ENCODE results near the gene GALNT14. TPM values are rescaled to one million over a fixed set of nuclear protein-coding genes. Genes with fewer than 3 reads are reported as not detected.

GALNT14 gene
- total RNA-seq, 1 experiment from 2014 or later, result 6.0 TPM

DNA sequence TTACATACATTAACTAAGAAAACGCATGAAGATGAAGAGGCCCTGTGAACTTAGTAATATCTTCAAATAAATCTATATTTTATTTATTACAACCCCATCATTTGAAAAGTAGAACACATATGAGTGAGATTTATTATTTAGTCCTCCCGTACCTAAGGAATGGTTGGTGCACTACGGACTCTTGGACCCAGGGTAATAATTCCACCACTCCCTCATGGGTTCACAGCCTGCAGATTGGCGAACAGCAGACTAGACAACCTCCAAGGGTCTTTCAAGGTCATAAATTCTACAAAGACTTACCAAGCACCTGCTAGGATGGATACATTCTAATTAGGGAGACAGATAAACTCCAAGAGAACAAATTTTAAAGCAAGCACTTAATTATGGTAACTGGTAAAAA, 51.6 kb downstream of the GALNT14 start (continued):
- TF ChIP-seq, protein P1, sequence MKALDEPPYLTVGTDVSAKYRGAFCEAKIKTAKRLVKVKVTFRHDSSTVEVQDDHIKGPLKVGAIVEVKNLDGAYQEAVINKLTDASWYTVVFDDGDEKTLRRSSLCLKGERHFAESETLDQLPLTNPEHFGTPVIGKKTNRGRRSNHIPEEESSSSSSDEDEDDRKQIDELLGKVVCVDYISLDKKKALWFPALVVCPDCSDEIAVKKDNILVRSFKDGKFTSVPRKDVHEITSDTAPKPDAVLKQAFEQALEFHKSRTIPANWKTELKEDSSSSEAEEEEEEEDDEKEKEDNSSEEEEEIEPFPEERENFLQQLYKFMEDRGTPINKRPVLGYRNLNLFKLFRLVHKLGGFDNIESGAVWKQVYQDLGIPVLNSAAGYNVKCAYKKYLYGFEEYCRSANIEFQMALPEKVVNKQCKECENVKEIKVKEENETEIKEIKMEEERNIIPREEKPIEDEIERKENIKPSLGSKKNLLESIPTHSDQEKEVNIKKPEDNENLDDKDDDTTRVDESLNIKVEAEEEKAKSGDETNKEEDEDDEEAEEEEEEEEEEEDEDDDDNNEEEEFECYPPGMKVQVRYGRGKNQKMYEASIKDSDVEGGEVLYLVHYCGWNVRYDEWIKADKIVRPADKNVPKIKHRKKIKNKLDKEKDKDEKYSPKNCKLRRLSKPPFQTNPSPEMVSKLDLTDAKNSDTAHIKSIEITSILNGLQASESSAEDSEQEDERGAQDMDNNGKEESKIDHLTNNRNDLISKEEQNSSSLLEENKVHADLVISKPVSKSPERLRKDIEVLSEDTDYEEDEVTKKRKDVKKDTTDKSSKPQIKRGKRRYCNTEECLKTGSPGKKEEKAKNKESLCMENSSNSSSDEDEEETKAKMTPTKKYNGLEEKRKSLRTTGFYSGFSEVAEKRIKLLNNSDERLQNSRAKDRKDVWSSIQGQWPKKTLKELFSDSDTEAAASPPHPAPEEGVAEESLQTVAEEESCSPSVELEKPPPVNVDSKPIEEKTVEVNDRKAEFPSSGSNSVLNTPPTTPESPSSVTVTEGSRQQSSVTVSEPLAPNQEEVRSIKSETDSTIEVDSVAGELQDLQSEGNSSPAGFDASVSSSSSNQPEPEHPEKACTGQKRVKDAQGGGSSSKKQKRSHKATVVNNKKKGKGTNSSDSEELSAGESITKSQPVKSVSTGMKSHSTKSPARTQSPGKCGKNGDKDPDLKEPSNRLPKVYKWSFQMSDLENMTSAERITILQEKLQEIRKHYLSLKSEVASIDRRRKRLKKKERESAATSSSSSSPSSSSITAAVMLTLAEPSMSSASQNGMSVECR (CRISPR knock-in tag; IDR thresholded peaks at IDR 0.05; ENCODE audit: borderline replicate concordance), result no peak
- no peak for TF ChIP-seq ZNF671 (CRISPR knock-in tag; IDR thresholded peaks at IDR 0.05)
- no peak for TF ChIP-seq JAZF1 (CRISPR knock-in tag; IDR thresholded peaks at IDR 0.05)
- no peak for TF ChIP-seq NFYB (CRISPR knock-in tag; conservative IDR thresholded peaks at IDR 0.05; ENCODE audit: low read depth)
- no peak for TF ChIP-seq FOXJ3 (CRISPR knock-in tag; IDR thresholded peaks at IDR 0.05; ENCODE audit: borderline replicate concordance)
- TF ChIP-seq AR (CRISPR knock-in tag; IDR thresholded peaks at IDR 0.05), result no peak
- TF ChIP-seq, protein P2, sequence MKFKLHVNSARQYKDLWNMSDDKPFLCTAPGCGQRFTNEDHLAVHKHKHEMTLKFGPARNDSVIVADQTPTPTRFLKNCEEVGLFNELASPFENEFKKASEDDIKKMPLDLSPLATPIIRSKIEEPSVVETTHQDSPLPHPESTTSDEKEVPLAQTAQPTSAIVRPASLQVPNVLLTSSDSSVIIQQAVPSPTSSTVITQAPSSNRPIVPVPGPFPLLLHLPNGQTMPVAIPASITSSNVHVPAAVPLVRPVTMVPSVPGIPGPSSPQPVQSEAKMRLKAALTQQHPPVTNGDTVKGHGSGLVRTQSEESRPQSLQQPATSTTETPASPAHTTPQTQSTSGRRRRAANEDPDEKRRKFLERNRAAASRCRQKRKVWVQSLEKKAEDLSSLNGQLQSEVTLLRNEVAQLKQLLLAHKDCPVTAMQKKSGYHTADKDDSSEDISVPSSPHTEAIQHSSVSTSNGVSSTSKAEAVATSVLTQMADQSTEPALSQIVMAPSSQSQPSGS (CRISPR knock-in tag; IDR thresholded peaks at IDR 0.05; ENCODE audit: borderline replicate concordance, low read depth), result no peak

DNA sequence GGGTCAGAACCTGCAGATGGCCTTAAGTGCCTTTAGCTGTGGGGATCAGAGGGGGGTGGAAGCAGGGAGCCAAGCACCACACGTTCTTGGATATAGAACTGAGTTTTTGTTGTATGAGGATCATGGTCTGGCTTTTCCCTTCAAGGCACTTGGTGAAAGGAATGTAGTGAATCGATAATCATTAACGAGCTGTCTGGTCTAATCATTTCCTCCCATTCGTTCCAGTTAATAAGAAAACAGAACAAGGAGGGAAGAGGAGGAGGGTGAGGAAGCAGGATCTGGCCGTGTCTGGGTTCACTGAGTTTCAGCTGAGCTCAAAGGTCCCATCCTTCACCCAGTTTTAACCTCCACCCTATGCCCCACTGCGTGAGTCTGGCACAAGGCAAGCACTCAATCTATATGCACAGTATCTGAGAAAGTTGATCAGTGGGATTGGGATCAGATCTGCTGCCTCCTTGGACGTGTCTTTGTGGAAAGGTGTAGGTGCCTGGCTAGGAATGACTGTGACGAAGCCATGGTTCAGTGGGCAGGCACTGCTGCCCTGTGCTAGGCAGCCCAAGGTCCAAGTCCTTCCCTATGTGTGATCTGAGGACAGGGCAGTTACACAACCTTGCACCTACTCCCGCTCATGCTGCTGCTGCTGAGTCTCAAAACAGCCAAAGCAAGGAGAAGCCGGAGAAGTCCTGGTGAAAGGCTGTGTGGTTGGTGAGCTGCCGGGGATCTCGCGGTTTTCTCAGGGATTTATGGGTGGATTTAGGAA, 54.8 kb downstream of the GALNT14 start:
- Mint-ChIP-seq H3K9me3 (no peaks in the 10 kb centered on the region), H3K4me1 (no peaks in the 10 kb centered on the region), H3K4me3 (no peak overlapping the region), H3K27me3 (ENCODE audit: low read depth) (no peaks in the 10 kb centered on the region; the same call in 1 of the 2 replicates), H3K36me3 (no peaks in the 10 kb centered on the region), H3K27ac (no peak overlapping the region)
- no peak for ATAC-seq
- CTCF ChIA-PET, result interaction anchor here (0.9 to 2.3 kb wide), 4 partner anchors 55 to 372 kb away, joined by 3 to 6 read pairs (median 4); partner anchors contain the start of gene GALNT14
- POLR2A ChIA-PET, result no interaction called here
- no peak for DNase-seq (ENCODE audit: low spot score)
- TF ChIP-seq ZNF317 (CRISPR knock-in tag; IDR thresholded peaks at IDR 0.05; ENCODE audit: borderline replicate concordance, low read depth) (no peak), ESRRA (CRISPR knock-in tag; IDR thresholded peaks at IDR 0.05; ENCODE audit: borderline replicate concordance) (no peak), USF2 (CRISPR knock-in tag; IDR thresholded peaks at IDR 0.05) (no peak), ELF4 (CRISPR knock-in tag; IDR thresholded peaks at IDR 0.05; ENCODE audit: low read depth) (no peak), ZMAT4 (CRISPR knock-in tag; IDR thresholded peaks at IDR 0.05) (no peak), FOXK1 (CRISPR knock-in tag; IDR thresholded peaks at IDR 0.05) (no peak), ATF6 (CRISPR knock-in tag; IDR thresholded peaks at IDR 0.05) (no peak), ZBTB43 (CRISPR knock-in tag; IDR thresholded peaks at IDR 0.05) (no peak), SOX15 (CRISPR knock-in tag; IDR thresholded peaks at IDR 0.05) (no peak), ZBTB21 (CRISPR knock-in tag; IDR thresholded peaks at IDR 0.05; ENCODE audit: borderline replicate concordance) (no peak), ZNF219 (CRISPR knock-in tag; IDR thresholded peaks at IDR 0.05; ENCODE audit: borderline replicate concordance) (no peak), IRF1 (CRISPR knock-in tag; IDR thresholded peaks at IDR 0.05) (no peak)
- TF ChIP-seq, protein P3, sequence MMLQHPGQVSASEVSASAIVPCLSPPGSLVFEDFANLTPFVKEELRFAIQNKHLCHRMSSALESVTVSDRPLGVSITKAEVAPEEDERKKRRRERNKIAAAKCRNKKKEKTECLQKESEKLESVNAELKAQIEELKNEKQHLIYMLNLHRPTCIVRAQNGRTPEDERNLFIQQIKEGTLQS (CRISPR knock-in tag; conservative IDR thresholded peaks at IDR 0.05), result no peak
